SK-N-MC (cell line): ENCODE data around the gene TRMT1.

Source experiments
- EZH2 ChIP-seq: fragments of 200-600 bp; sonication (generic); IDR thresholded peaks from one replicate; pipeline ENCODE4 v1.6.1; 2017; ENCODE audit warnings: antibody characterized with exemption
- POLR2AphosphoS5 ChIP-seq: IDR thresholded peaks from 2 replicates; pipeline ENCODE4 v1.6.1; 2012; ENCODE audit warnings: mild to moderate bottlenecking, low read depth, low read length, borderline replicate concordance

DNA sequence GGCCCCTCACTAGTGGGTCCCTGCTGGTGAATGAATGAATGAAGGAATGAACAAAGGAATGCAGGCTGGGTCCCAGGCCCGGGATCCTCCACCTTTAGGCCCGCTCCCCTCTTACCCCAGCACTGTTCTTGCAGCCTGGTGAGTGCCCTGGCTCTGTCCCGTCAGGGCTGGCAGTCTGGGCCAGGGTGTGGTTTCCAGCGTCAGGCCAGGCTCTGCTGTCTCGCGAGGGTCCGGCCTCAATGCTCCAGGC, 14.2 kb downstream of the TRMT1 start:
- TF ChIP-seq EZH2 (no peak), POLR2AphosphoS5 (no peak)
